Measurements from ENCODE around the gene CHD9.

DNA sequence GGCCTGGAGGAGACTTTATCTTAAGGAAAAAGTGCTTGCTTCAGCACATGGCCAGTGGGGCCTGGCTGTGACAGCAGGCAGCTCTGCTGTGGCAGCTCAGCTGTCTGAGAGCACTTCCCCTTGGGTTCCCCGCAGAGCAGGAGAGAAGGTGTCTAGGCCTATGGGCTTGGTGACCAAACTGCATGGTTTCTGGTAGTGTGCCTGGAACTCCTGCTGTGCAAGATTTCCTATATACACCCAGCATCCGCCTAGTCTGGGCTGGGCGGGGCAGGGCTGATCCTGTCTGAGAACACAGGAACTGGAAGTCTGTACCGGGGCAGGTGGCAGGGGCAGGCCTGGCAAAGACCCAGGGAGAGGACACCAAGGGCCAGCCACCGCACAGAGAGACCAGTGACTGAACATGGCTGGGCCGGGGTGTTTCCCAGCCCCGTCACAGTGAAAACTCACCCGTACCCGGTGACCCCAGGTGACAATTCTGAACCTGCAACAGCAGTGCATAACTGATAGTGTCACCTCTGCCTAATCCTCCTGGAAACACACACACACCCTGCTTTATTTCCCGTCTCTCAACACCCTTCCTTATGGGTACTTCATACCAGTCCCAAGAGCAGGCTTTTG, 39.3 kb downstream of the CHD9 start:
- TF ChIP-seq, protein P1, sequence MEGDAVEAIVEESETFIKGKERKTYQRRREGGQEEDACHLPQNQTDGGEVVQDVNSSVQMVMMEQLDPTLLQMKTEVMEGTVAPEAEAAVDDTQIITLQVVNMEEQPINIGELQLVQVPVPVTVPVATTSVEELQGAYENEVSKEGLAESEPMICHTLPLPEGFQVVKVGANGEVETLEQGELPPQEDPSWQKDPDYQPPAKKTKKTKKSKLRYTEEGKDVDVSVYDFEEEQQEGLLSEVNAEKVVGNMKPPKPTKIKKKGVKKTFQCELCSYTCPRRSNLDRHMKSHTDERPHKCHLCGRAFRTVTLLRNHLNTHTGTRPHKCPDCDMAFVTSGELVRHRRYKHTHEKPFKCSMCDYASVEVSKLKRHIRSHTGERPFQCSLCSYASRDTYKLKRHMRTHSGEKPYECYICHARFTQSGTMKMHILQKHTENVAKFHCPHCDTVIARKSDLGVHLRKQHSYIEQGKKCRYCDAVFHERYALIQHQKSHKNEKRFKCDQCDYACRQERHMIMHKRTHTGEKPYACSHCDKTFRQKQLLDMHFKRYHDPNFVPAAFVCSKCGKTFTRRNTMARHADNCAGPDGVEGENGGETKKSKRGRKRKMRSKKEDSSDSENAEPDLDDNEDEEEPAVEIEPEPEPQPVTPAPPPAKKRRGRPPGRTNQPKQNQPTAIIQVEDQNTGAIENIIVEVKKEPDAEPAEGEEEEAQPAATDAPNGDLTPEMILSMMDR (IDR thresholded peaks at IDR 0.05) = no peak
- TF ChIP-seq POLR2A (IDR thresholded peaks at IDR 0.05) (no peak), POLR2AphosphoS5 (IDR thresholded peaks at IDR 0.05) (peak in 2 of 4 donors; percentile 12 to 16), EP300 (IDR thresholded peaks at IDR 0.05) (no peak)

Data from sigmoid colon (tissue), 4 donors.